ENCODE results near the gene NFKBIE.

The NFKBIE gene

DNA sequence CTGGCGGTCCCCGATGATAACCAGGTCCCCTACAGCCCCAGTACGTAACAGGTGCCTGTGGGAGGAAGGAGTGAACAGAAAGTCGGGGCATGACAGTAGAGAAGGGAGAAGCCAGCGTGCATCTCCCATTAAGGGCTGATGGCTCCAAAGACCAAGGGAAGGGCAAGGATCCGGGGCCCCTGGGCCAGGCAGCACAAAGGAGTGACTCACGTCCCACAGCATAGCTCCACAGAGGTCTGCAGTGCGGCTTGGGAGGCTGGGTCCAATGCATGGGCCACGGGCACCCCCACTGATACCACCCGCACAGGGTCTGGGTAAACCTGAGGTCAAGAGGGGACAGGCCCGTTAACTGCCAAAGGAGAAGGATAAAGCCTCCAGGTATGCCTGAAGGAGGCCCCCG, 37.5 kb upstream of the NFKBIE start:
- H3K4me3 ChIP-seq (replicated peaks; ENCODE audit: insufficient read depth, low read length) = no peak overlapping the region
- no peak overlapping the region for H3K27ac ChIP-seq (replicated peaks)
- no peak for DNase-seq (ENCODE audit: low read depth in 1 of 2, low spot score in 1 of 2)
- TF ChIP-seq, protein P1, sequence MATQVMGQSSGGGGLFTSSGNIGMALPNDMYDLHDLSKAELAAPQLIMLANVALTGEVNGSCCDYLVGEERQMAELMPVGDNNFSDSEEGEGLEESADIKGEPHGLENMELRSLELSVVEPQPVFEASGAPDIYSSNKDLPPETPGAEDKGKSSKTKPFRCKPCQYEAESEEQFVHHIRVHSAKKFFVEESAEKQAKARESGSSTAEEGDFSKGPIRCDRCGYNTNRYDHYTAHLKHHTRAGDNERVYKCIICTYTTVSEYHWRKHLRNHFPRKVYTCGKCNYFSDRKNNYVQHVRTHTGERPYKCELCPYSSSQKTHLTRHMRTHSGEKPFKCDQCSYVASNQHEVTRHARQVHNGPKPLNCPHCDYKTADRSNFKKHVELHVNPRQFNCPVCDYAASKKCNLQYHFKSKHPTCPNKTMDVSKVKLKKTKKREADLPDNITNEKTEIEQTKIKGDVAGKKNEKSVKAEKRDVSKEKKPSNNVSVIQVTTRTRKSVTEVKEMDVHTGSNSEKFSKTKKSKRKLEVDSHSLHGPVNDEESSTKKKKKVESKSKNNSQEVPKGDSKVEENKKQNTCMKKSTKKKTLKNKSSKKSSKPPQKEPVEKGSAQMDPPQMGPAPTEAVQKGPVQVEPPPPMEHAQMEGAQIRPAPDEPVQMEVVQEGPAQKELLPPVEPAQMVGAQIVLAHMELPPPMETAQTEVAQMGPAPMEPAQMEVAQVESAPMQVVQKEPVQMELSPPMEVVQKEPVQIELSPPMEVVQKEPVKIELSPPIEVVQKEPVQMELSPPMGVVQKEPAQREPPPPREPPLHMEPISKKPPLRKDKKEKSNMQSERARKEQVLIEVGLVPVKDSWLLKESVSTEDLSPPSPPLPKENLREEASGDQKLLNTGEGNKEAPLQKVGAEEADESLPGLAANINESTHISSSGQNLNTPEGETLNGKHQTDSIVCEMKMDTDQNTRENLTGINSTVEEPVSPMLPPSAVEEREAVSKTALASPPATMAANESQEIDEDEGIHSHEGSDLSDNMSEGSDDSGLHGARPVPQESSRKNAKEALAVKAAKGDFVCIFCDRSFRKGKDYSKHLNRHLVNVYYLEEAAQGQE (IDR thresholded peaks at IDR 0.05; ENCODE audit: insufficient replicate concordance, low read depth) = no peak
- TF ChIP-seq, protein P2, sequence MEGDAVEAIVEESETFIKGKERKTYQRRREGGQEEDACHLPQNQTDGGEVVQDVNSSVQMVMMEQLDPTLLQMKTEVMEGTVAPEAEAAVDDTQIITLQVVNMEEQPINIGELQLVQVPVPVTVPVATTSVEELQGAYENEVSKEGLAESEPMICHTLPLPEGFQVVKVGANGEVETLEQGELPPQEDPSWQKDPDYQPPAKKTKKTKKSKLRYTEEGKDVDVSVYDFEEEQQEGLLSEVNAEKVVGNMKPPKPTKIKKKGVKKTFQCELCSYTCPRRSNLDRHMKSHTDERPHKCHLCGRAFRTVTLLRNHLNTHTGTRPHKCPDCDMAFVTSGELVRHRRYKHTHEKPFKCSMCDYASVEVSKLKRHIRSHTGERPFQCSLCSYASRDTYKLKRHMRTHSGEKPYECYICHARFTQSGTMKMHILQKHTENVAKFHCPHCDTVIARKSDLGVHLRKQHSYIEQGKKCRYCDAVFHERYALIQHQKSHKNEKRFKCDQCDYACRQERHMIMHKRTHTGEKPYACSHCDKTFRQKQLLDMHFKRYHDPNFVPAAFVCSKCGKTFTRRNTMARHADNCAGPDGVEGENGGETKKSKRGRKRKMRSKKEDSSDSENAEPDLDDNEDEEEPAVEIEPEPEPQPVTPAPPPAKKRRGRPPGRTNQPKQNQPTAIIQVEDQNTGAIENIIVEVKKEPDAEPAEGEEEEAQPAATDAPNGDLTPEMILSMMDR (IDR thresholded peaks at IDR 0.05; ENCODE audit: insufficient read depth, low read length) = no peak
- no peak for TF ChIP-seq SPI1 (IDR thresholded peaks at IDR 0.05; ENCODE audit: borderline replicate concordance, low read depth)
- TF ChIP-seq GABPA (IDR thresholded peaks at IDR 0.05; ENCODE audit: low read depth) = no peak
- no peak for TF ChIP-seq POLR2AphosphoS5 (IDR thresholded peaks at IDR 0.05; ENCODE audit: low read depth)
- peaks cover under 1% of the 10 kb centered on the region for H3K27me3 ChIP-seq (ENCODE audit: insufficient read depth, poor library complexity, severe bottlenecking)

DNA sequence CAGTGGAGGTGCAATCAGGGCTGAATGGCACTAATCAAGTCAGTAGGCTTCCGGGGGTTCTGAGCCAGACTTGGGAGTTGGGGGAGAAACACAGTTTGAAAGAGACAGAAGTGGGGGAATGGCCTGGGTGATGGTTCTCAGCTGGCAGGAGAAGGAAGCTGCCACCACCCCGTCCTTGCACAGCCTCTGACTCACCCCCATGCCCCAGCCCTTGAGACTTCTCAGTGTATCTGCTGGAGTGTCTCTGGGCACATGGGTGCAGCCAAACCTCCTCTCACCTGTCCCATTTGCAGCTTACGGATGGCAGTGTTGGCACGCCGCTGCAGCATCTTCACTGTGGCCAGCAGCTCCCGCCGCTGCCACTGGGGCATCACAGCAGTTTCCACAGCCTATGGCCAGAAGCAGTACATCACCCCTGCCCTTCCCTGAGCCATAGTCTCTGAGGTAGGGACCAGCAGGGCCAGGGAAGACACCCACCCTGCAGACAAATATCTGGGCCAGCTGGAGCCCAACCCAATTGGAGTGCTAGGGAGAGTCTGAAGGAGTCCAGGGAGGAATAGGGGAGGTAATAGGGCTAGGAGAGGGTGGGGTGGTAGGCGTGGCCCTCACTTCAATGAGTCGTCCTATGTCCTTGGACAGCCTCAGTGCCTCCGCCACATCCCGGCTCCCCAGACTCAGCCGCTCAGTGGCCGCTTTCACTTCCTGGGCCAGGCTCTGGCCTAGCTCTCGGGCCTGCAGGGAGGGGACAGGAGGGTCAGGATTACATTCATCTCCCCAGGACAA, 36.6 kb upstream of the NFKBIE start:
- Histone ChIP-seq H3K27ac (replicated peaks) (no peak overlapping the region), H3K4me3 (replicated peaks; ENCODE audit: insufficient read depth, low read length) (no peak overlapping the region), H3K27me3 (ENCODE audit: insufficient read depth, poor library complexity, severe bottlenecking) (peaks cover 8% of the 10 kb centered on the region)
- DNase-seq (ENCODE audit: low read depth in 1 of 2, low spot score in 1 of 2) = no peak
- TF ChIP-seq, protein P2 (IDR thresholded peaks at IDR 0.05; ENCODE audit: insufficient read depth, low read length) = no peak
- TF ChIP-seq SPI1 (IDR thresholded peaks at IDR 0.05; ENCODE audit: borderline replicate concordance, low read depth) = no peak
- no peak for TF ChIP-seq GABPA (IDR thresholded peaks at IDR 0.05; ENCODE audit: low read depth)
- TF ChIP-seq, protein P1 (IDR thresholded peaks at IDR 0.05; ENCODE audit: insufficient replicate concordance, low read depth) = no peak
- no peak for TF ChIP-seq POLR2AphosphoS5 (IDR thresholded peaks at IDR 0.05; ENCODE audit: low read depth)

DNA sequence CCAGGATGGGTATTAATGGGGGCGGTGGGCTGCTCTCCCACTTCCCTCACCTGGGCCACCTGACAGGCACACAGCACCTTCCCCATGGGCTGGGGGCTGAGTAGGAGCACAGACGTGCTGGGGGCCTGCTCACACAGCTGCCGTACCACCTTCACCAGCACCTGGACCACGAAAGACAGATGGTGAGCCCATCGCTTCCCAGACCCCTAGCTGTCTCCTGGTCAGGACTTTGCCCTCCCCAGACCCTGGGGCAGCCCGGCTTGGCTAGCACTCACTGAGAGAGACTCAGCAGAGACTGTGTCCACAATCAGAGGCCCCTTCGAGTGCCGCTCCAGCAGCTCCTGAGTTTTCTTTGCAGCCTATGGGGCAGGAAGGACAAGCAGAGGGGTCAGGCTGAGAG, 35.8 kb upstream of the NFKBIE start:
- TF ChIP-seq POLR2AphosphoS5 (IDR thresholded peaks at IDR 0.05; ENCODE audit: low read depth) (no peak), GABPA (IDR thresholded peaks at IDR 0.05; ENCODE audit: low read depth) (no peak), SPI1 (IDR thresholded peaks at IDR 0.05; ENCODE audit: borderline replicate concordance, low read depth) (no peak)
- TF ChIP-seq, protein P1 (IDR thresholded peaks at IDR 0.05; ENCODE audit: insufficient replicate concordance, low read depth) = no peak
- TF ChIP-seq, protein P2 (IDR thresholded peaks at IDR 0.05; ENCODE audit: insufficient read depth, low read length) = no peak
- Histone ChIP-seq H3K4me3 (replicated peaks; ENCODE audit: insufficient read depth, low read length) (no peak overlapping the region), H3K27ac (replicated peaks) (no peak overlapping the region), H3K27me3 (ENCODE audit: insufficient read depth, poor library complexity, severe bottlenecking) (peaks cover 15% of the 10 kb centered on the region)
- DNase-seq (ENCODE audit: low read depth in 1 of 2, low spot score in 1 of 2) = no peak

All from HL-60 (cell line).